Measurements from ENCODE around the gene SGCA. TPM values are rescaled to one million over a fixed set of nuclear protein-coding genes. Genes with fewer than 3 reads are reported as not detected.

SGCA gene
- total and polyA plus RNA-seq, 2 of the 13 experiments (the other 11 are each of a cell fraction or from before 2014, with no cell fraction given) = not detected

DNA sequence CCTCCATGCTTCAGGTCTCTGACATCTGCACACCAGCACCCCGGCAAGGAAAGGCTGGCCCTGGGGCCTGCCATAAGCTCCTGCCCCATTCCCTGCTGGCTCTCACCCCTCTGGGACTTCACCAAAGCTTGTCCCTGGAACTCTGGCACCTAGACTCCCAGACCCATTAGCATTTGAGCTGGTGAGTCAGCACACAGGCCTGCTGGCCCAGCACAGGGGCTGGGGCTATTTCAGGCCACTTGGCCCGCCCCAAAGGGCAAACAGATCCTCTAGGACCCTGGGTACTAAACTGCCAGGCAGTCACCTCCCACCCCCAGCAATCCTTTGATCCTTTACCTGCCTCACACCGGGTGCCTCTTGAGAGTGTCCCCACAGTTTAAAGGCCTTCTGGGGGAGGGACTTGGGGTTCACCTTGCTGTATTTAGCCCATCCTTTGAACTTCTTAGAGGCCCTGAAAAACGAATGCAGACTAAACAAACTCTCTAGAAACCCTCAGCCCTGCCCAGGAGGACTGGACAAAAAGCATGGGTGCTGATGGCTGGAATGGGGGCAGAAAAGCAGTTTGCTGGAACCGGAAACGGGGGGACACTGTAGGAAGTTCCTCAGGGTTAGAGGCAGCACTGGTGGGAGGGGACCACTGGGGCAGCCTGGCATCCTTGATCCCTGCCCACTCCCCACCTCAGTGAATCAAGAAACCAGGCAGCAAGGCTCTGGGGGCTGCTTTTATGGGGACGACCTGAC is 32.6 kb upstream of the SGCA start (continued):
- TF ChIP-seq, protein P1, sequence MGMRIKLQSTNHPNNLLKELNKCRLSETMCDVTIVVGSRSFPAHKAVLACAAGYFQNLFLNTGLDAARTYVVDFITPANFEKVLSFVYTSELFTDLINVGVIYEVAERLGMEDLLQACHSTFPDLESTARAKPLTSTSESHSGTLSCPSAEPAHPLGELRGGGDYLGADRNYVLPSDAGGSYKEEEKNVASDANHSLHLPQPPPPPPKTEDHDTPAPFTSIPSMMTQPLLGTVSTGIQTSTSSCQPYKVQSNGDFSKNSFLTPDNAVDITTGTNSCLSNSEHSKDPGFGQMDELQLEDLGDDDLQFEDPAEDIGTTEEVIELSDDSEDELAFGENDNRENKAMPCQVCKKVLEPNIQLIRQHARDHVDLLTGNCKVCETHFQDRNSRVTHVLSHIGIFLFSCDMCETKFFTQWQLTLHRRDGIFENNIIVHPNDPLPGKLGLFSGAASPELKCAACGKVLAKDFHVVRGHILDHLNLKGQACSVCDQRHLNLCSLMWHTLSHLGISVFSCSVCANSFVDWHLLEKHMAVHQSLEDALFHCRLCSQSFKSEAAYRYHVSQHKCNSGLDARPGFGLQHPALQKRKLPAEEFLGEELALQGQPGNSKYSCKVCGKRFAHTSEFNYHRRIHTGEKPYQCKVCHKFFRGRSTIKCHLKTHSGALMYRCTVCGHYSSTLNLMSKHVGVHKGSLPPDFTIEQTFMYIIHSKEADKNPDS (CRISPR knock-in tag; IDR thresholded peaks at IDR 0.05) = no peak
- TF ChIP-seq RAD21 (CRISPR knock-in tag; IDR thresholded peaks at IDR 0.05) (no peak; the same call in 1 of the 2 replicates), ZNF567 (CRISPR knock-in tag; IDR thresholded peaks at IDR 0.05; ENCODE audit: borderline replicate concordance) (no peak), XBP1 (CRISPR knock-in tag; IDR thresholded peaks at IDR 0.05) (no peak), HMG20B (CRISPR knock-in tag; conservative IDR thresholded peaks at IDR 0.05) (0 out of 2 replicates have a peak, but pooled peaks have one; percentile 9), ZNF24 (IDR thresholded peaks at IDR 0.05) (no peak), ZFP36L1 (CRISPR knock-in tag; IDR thresholded peaks at IDR 0.05) (no peak), PRPF4 (IDR thresholded peaks at IDR 0.05; ENCODE audit: low read depth, low read length, poor library complexity, severe bottlenecking) (no peak)
- TF ChIP-seq, protein P2, sequence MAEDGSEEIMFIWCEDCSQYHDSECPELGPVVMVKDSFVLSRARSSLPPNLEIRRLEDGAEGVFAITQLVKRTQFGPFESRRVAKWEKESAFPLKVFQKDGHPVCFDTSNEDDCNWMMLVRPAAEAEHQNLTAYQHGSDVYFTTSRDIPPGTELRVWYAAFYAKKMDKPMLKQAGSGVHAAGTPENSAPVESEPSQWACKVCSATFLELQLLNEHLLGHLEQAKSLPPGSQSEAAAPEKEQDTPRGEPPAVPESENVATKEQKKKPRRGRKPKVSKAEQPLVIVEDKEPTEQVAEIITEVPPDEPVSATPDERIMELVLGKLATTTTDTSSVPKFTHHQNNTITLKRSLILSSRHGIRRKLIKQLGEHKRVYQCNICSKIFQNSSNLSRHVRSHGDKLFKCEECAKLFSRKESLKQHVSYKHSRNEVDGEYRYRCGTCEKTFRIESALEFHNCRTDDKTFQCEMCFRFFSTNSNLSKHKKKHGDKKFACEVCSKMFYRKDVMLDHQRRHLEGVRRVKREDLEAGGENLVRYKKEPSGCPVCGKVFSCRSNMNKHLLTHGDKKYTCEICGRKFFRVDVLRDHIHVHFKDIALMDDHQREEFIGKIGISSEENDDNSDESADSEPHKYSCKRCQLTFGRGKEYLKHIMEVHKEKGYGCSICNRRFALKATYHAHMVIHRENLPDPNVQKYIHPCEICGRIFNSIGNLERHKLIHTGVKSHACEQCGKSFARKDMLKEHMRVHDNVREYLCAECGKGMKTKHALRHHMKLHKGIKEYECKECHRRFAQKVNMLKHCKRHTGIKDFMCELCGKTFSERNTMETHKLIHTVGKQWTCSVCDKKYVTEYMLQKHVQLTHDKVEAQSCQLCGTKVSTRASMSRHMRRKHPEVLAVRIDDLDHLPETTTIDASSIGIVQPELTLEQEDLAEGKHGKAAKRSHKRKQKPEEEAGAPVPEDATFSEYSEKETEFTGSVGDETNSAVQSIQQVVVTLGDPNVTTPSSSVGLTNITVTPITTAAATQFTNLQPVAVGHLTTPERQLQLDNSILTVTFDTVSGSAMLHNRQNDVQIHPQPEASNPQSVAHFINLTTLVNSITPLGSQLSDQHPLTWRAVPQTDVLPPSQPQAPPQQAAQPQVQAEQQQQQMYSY (CRISPR knock-in tag; IDR thresholded peaks at IDR 0.05) = no peak
- TF ChIP-seq, protein P3, sequence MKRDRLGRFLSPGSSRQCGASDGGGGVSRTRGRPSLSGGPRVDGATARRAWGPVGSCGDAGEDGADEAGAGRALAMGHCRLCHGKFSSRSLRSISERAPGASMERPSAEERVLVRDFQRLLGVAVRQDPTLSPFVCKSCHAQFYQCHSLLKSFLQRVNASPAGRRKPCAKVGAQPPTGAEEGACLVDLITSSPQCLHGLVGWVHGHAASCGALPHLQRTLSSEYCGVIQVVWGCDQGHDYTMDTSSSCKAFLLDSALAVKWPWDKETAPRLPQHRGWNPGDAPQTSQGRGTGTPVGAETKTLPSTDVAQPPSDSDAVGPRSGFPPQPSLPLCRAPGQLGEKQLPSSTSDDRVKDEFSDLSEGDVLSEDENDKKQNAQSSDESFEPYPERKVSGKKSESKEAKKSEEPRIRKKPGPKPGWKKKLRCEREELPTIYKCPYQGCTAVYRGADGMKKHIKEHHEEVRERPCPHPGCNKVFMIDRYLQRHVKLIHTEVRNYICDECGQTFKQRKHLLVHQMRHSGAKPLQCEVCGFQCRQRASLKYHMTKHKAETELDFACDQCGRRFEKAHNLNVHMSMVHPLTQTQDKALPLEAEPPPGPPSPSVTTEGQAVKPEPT (CRISPR knock-in tag; IDR thresholded peaks at IDR 0.05; ENCODE audit: low read depth) = no peak
- TF ChIP-seq, protein P4, sequence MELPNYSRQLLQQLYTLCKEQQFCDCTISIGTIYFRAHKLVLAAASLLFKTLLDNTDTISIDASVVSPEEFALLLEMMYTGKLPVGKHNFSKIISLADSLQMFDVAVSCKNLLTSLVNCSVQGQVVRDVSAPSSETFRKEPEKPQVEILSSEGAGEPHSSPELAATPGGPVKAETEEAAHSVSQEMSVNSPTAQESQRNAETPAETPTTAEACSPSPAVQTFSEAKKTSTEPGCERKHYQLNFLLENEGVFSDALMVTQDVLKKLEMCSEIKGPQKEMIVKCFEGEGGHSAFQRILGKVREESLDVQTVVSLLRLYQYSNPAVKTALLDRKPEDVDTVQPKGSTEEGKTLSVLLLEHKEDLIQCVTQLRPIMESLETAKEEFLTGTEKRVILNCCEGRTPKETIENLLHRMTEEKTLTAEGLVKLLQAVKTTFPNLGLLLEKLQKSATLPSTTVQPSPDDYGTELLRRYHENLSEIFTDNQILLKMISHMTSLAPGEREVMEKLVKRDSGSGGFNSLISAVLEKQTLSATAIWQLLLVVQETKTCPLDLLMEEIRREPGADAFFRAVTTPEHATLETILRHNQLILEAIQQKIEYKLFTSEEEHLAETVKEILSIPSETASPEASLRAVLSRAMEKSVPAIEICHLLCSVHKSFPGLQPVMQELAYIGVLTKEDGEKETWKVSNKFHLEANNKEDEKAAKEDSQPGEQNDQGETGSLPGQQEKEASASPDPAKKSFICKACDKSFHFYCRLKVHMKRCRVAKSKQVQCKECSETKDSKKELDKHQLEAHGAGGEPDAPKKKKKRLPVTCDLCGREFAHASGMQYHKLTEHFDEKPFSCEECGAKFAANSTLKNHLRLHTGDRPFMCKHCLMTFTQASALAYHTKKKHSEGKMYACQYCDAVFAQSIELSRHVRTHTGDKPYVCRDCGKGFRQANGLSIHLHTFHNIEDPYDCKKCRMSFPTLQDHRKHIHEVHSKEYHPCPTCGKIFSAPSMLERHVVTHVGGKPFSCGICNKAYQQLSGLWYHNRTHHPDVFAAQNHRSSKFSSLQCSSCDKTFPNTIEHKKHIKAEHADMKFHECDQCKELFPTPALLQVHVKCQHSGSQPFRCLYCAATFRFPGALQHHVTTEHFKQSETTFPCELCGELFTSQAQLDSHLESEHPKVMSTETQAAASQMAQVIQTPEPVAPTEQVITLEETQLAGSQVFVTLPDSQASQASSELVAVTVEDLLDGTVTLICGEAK (IDR thresholded peaks at IDR 0.05) = no peak
- TF ChIP-seq, protein P4 (CRISPR knock-in tag; IDR thresholded peaks at IDR 0.05) = no peak
